Epidermal melanocyte (primary cell): Measurements from ENCODE around the gene SP100.
"Not testable (repeated sequence)": the region's sequence is repeated elsewhere in the genome, so short reads cannot be mapped to it uniquely, and the experiment has no call there.

Experiments
- DNase-seq: peaks from one replicate; pipeline ENCODE4 v3.0.0; 2011; ENCODE audit warnings: low spot score; ENCODE audit not compliant: insufficient read length

SP100 gene

GRCh38 chr2:230457073-230457768, 41.2 kb downstream of the SP100 start:
- no peak for DNase-seq

DNA sequence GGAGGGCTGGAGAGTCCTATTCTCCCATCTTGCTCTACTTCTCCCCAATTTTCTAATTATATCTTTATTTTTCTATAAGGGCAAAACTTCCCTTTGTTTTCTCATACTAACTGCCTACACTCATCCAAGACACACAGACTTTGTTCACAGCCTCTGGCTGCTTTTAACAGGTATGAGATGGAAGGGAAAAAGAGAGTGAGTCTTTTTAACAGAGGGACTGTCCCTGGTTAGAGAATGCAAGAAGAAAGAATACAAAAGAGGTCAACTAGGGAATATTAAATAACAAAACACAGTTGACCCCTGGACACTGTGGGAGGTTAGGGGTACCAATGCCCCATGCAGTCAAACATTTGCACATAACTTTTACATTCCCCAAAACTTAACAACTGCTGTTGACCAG, 41.8 kb downstream of the SP100 start:
- no peak for DNase-seq

GRCh38 chr2:230459216-230459615, 43.2 kb downstream of the SP100 start:
- DNase-seq: no peak

DNA sequence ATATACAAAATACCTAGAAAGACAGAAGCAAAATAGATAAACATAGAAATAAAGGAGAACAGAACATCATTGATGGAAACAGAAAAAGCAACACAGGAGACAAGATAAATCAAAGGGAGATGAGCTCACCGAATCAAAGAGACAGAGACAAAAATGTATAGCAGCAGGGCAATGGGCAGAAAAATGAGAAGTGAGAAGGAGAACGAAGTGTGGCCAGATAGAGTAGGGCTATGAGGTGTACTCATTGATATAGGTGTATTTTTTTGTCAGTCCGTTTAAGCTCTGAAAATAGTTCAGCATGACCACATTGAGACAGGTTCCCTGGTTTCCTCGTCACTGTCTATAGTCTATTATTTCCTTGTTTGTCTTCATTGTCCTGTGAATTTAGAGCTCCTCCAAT, 55.1 kb downstream of the SP100 start:
- no peak for DNase-seq

DNA sequence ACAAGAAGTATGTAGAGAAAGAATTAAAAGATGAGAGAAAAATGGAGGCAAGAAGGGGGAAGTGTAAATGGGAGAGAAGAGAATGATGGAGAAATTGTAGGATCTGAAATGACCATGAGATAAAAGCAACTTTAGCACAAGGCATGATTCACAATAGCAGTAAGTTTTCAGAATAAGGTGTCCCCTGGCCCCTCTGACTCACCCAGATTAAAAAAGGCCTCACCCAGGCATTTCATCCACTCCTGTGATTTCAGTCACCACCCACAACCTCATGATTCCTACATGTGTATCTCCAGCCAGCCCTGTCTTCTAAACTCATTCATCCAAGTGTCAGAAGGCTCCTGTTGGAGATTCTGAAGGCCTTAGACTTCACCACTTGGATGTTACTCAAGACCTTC, 56.6 kb downstream of the SP100 start:
- no peak for DNase-seq

DNA sequence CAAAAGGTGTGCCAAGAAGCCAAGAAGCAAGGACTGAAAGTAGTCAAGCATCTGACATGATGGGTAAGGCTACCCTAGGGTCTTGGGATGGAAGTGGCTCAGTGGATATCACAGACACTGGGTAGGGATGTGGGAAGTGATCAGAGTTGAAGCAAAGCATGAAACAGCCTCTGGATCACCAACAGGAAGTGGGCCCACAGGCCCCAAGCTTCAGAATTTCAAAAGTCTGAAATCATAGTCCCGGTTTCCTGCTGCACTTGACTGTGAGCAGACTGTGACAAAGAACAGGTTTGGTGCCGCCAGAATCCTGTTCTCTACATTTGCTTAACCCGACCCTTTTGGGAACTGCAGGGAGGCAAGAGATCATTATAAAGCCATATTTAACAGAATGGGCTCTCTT, 57.4 kb downstream of the SP100 start:
- no peak for DNase-seq

DNA sequence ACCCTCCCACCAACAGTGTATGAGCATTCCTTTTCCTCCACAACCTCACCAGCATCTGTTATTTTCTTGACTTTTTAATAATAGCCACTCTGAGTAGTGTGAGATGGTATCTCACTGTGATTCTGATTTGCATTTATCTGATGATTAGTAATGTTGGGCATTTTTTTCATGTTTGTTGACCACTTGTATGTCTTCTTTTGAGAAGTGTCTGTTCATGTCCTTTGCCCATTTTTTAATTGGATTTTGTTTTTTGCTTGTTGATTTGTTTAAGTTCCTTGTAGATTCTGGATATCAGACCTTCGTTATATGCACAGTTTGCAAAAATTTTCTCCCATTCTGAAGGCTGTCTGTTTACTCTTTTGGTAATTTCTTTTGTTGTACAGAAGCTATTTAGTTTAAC, 59.1 kb downstream of the SP100 start:
- DNase-seq: no peak

- DNase-seq: no peak
Measured at GRCh38 chr2:230485801-230486341, 69.9 kb downstream of the SP100 start.

- not testable (repeated sequence) for DNase-seq
Measured at GRCh38 chr2:230491219-230491618, 75.2 kb downstream of the SP100 start.

DNA sequence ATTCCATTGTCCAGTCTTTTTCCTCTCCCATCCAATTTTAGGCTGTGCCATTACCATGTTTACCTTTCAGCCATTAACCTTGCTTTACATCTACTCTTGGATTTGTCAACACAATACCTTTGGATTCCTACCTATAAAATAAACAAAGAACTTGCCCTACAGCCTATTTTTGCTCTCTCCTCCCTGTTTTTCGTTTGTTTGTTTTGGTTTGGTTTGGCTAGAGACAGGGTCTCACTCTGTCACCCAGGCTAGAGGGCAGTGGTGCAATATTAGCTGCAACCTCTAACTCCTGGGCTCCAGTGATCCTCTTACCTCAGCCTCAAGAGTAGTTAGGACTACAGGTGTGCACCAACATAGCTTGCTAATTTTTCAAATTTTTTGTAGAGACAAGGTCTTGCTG, 76.1 kb downstream of the SP100 start:
- DNase-seq: no peak

GRCh38 chr2:230494980-230495379, 79.0 kb downstream of the SP100 start:
- no peak for DNase-seq

DNA sequence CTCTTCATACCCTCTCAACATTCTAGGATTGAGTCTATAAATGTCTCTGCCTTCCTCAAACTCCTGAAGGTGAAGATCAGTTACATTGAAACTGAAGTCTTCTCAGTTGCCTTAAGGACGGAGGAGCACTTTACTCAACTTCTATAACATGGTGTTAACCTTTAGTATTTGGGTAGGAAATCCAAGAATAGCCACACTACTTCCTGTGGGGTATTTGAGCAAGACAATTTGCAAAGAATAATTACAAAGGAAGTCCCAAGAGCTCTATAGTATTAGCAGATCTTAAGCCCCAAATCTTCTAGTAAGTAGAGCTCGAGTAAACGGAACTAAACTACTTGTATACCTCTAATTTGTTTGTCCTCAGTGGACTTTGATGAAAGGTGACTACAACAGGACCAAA, 80.9 kb downstream of the SP100 start:
- no peak for DNase-seq

DNA sequence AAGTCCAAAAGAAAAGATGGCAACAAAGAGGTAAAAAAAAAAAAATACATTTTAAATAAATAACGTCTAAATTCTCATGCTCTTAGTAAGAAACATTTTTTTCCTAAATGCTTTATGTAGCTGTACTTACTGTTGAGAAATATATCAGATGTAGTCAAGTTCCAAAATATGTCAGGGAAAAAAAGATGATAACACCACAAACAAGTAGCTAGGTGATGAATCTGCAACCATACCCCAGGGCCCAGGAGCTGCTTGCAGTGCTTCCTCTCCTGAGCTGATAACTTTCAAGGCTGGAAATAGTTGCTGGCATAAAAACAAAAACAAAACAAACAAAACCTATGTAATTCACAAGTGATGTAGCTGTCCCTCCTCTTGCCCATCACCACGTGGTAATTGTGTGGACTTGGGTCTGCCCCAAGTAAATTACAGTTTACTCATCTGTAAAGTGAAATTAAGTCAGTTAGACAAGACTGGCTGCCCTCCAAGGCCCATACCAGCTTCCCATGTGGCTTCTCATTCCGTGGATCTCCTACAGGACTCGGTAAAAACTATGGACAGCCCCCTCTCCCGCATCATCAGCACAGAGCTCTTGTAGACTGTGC, 82.6 kb downstream of the SP100 start:
- no peak for DNase-seq

DNA sequence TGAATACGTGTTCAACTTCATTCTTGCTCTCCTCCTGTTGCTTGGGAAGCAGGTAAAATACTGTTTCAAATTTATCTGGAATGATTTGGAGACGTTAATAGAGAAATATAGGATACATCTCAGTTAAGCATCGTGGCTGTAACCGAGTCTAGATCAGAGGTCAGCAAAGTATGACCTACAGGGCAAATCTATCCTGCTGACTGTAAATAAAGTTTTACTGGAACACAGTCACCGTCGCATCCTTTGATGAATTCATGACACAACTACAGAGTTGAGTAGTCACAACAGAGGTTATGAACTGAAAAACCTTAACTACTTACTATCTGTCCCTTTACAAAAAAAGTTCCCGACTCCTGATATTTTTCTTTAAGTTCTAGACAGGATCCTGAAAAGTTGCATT, 86.6 kb downstream of the SP100 start:
- DNase-seq: no peak

GRCh38 chr2:230503798-230504197, 87.8 kb downstream of the SP100 start:
- DNase-seq: no peak

DNA sequence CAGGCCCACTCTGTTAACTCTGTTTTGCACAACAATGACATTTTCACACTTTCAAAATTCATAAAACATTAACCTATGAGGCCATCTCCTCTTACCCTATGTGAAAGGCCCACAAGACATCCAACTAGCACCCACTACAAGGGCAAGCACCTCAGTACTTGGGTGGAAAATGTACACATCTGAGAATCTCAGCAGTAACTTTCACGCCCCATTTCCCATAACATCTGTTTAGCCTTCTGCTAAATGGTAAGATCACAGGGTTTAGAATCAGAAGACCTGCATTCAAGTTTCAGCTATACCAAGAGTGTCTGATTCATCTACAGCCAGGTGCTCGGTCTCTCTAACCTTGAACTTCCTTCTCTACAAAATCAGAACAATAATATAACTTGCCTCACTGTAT, 89.2 kb downstream of the SP100 start:
- DNase-seq: no peak

DNA sequence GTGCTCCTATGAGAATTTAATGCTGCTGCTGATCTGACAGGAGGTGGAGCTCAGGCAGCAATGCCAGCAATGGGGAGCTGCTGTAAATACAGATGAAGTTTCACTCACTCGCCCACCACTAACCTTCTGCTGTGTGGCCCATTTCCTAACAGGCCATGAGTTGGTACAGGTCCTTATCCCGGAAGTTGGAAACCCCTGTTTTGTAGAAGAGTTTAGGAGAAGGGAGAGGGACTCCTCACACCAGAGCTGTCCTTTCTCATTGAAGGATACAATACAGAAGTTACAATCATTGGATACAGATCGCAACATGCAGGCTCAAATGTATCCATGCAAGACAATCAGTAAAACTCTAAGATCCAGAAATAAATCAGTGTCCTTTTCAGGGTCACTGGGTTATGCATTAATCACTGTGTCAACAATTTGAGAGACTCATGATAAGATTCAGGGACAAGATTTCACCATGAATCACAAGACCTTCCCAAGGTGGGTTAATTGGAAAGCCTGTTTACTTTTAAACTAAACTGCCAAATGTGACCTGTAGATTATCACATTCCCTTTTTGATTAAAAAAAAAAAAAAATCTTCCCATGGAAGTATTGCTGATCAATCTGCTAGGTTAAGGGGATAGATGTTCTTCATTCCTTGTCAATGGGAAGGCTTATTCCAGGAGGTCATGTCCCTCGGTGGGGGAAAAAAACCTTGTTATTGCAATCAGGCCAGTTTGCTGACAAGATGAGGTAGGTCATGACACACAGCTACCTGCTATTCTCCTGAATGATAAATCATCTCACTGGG, 97.2 kb downstream of the SP100 start:
- DNase-seq: no peak

DNA sequence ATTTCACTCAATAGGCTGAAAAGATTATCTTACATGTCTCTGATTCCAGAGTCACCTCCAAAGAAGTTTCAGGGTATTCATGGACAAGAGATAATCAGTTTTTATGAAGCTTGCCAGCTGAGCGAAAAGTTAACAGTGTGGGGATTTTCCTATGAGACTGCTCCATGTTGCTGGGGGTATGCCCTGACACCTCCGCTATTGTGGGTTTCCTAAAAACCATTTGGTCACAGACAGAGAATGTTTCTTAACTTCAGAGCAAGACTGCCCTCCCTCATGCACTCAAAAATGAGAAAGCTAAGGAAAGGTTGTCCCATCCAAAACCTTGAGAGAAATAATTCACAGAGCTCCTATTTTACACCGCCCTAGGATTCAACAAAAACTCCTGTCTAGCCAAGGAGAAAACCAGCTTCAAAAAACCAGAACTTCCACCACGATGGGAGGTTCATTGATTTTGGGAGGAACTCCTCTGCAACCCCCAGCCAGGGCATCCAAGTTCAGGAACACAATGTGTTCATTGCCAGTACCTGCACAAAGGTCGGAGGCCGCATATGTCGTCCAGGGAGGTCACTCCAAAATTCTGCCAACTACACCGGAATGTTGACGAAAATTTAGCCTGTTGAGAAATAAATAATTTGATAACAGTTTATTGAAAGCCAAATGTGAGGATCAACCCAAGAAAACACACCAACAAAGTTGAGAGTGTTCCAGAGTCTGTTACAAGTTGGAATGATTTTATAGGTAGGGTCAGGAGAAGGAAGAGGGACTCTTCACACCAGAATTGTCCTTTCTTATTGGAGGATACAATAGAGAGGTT, 104.3 kb downstream of the SP100 start:
- DNase-seq: no peak

- DNase-seq: no peak
Measured at GRCh38 chr2:230520875-230521155, 104.8 kb downstream of the SP100 start.

GRCh38 chr2:230521386-230521785, 105.4 kb downstream of the SP100 start:
- no peak for DNase-seq

- DNase-seq: no peak
Measured at GRCh38 chr2:230525682-230526081, 109.7 kb downstream of the SP100 start.

GRCh38 chr2:230537531-230537976, 121.6 kb downstream of the SP100 start:
- no peak for DNase-seq
